Neural cell (in vitro differentiated cells): ENCODE data around the gene C1QTNF1. TPM values are rescaled to one million over a fixed set of nuclear protein-coding genes. Genes with fewer than 3 reads are reported as not detected.

Experiments
- H2AFZ ChIP-seq: fragments of 200-600, 300-800 bp; sonication (generic), shearing (Covaris generic); 2 replicates; pipeline ENCODE4 v1.6.0; 2014; ENCODE audit warnings: low read depth, mild to moderate bottlenecking, antibody characterized with exemption, low read length, moderate library complexity
- H3F3A ChIP-seq: fragments of 200-600 bp; shearing (Covaris generic); 2 replicates; pipeline ENCODE4 v1.6.1; 2016; ENCODE audit warnings: mild to moderate bottlenecking, moderate library complexity, mixed read lengths, antibody characterized with exemption, low read length; ENCODE audit not compliant: insufficient read depth, poor library complexity, severe bottlenecking
- H3K27ac ChIP-seq: fragments of 200-600, 300-800 bp; sonication (generic), shearing (Covaris generic); 2 replicates; pipeline ENCODE4 v1.5.1; 2014; ENCODE audit warnings: mild to moderate bottlenecking, low read length, moderate library complexity
- H3K27me3 ChIP-seq: fragments of 300-800, 200-600 bp; sonication (generic), shearing (Covaris generic); 2 replicates; pipeline ENCODE4 v1.6.0; 2014; ENCODE audit warnings: mild to moderate bottlenecking, low read depth, low read length, moderate library complexity; ENCODE audit not compliant: insufficient read depth
- H3K36me3 ChIP-seq: fragments of 300-800, 200-600 bp; sonication (generic), shearing (Covaris generic); 2 replicates; pipeline ENCODE4 v1.5.1; 2014; ENCODE audit warnings: mild to moderate bottlenecking, antibody characterized with exemption, low read length, moderate library complexity; ENCODE audit not compliant: insufficient read depth
- H3K4me2 ChIP-seq: fragments of 300-800, 200-600 bp; sonication (generic), shearing (Covaris generic); 2 replicates; pipeline ENCODE4 v1.6.0; 2014; ENCODE audit warnings: mild to moderate bottlenecking, low read length
- H3K4me3 ChIP-seq: fragments of 300-800, 200-600 bp; sonication (generic), shearing (Covaris generic); 2 replicates; pipeline ENCODE4 v1.5.1; 2014; ENCODE audit warnings: mild to moderate bottlenecking, low read length, moderate library complexity
- H3K79me2 ChIP-seq: fragments of 200-600 bp; shearing (Covaris generic); replicated peaks from 2 replicates; pipeline ENCODE4 v1.6.0; 2014; ENCODE audit warnings: mild to moderate bottlenecking, low read length, moderate library complexity; ENCODE audit not compliant: insufficient read depth
- H3K9ac ChIP-seq: fragments of 300-800, 200-600 bp; sonication (generic), shearing (Covaris generic); 2 replicates; pipeline ENCODE4 v1.6.1; 2016; ENCODE audit warnings: mild to moderate bottlenecking, low read length, mixed read lengths
- H3K9me2 ChIP-seq: fragments of 200-600 bp; shearing (Covaris generic); 2 replicates; pipeline ENCODE4 v1.6.1; 2016; ENCODE audit warnings: mild to moderate bottlenecking, low read length, mixed read lengths; ENCODE audit not compliant: insufficient read depth
- H3K9me3 ChIP-seq: fragments of 200-600, 300-800 bp; sonication (generic), shearing (Covaris generic); 2 replicates; pipeline ENCODE4 v1.6.1; 2016; ENCODE audit warnings: mild to moderate bottlenecking, mixed run types, low read length, moderate library complexity, mixed read lengths
- H4K20me1 ChIP-seq: fragments of 200-600 bp; shearing (Covaris generic); 2 replicates; pipeline ENCODE4 v1.6.1; 2016; ENCODE audit warnings: mild to moderate bottlenecking, mixed run types; ENCODE audit not compliant: insufficient read depth
- EP300 ChIP-seq: fragments of 450-650 bp; conservative IDR thresholded peaks from 2 replicates; pipeline ENCODE4 v1.6.1; 2014; ENCODE audit warnings: antibody characterized with exemption, mild to moderate bottlenecking, moderate library complexity; ENCODE audit not compliant: poor library complexity, severe bottlenecking
- EZH2 ChIP-seq: fragments of 200-600, 300-800 bp; shearing (Covaris generic), sonication (generic); IDR thresholded peaks from 2 replicates; pipeline ENCODE4 v1.6.1; 2014; ENCODE audit warnings: antibody characterized with exemption, low read length, borderline replicate concordance, mild to moderate bottlenecking; ENCODE audit not compliant: insufficient read depth, poor library complexity, severe bottlenecking
- MXI1 ChIP-seq: fragments of 450-650 bp; conservative IDR thresholded peaks from 2 replicates; pipeline ENCODE4 v1.6.1; 2014; ENCODE audit warnings: antibody characterized with exemption, mild to moderate bottlenecking; ENCODE audit not compliant: poor library complexity, severe bottlenecking
- POLR2AphosphoS5 ChIP-seq: IDR thresholded peaks from 2 replicates; pipeline ENCODE4 v1.6.1; 2012
- RAD21 ChIP-seq: fragments of 450-650 bp; conservative IDR thresholded peaks from 2 replicates; pipeline ENCODE4 v1.6.1; 2014; ENCODE audit warnings: antibody characterized with exemption, mild to moderate bottlenecking, moderate library complexity
- SMC3 ChIP-seq: fragments of 450-650 bp; conservative IDR thresholded peaks from 2 replicates; pipeline ENCODE4 v1.6.1; 2014; ENCODE audit warnings: antibody characterized with exemption, mild to moderate bottlenecking, moderate library complexity; ENCODE audit not compliant: poor library complexity
- TAF1 ChIP-seq: IDR thresholded peaks from 2 replicates; pipeline ENCODE4 v1.6.1; 2012; ENCODE audit warnings: low read depth
- polyA plus RNA-seq: library from polyadenylated mRNA; depleted of rRNA; stranded (reverse); fragments of >200 nt; gene quantifications from 2 replicates; pipeline ENCODE4 v1.2.3, GENCODE V29; 2014
- TF ChIP-seq, protein P1 (sequence below): fragments of 450-650 bp; IDR thresholded peaks from 2 replicates; pipeline ENCODE4 v1.5.1; 2014; ENCODE audit warnings: antibody characterized with exemption, mild to moderate bottlenecking, moderate library complexity; ENCODE audit not compliant: poor library complexity, severe bottlenecking
- TF ChIP-seq, protein P2 (sequence below): IDR thresholded peaks from 2 replicates; pipeline ENCODE4 v1.6.1; 2012; ENCODE audit warnings: borderline replicate concordance

The C1QTNF1 gene
- polyA plus RNA-seq, 1 donor from 2014 or later: 0.16 TPM

DNA sequence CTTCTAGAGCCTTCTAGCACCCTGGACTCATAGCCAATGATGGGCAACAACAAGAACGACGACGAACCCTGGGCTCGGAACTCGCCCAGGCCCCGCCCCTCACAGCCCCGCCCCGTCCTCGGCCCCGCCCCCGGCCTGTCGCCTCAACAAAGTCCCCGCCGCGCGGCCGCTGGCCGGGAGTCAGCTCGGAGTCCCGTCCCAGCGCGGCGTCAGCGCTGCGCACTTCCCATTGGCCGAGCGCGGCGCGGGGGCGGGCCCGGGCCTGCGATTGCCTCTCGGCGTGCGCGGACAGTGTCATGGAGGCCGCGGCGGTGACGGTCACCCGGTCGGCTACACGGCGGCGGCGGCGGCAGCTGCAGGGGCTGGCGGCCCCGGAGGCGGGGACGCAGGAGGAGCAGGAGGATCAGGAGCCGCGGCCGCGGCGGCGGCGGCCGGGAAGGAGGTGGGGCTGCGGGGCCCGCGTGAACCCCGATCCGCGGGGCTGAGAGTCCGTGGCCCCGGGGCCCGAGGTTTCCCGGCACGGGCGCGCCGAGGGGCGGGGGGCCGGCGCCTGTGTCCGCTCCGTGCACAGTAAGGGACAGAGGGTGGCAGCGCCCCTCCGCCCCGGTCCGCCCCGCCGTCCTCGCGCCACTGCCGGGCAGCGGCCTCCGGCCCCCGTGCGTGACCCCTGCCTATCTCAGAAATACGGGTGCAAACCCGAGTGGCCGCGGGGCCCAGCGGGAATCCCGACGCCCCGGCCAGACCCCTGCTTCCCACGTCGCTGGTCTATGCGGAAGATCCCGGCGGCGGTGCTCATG is 50.9 kb downstream of the C1QTNF1 start, which contains the start of gene ENGASE:
TSS of gene ENGASE (plus strand) at position 176 of the 797 bp plus-strand sequence. CDS start at position 297, 121 bp downstream.
- Histone ChIP-seq H3K4me2 (peak within 1 kb of the TSS; percentile 46), H3K4me3 (peak within 1 kb of the TSS; percentile 72), H3K9ac (peak within 1 kb of the TSS; percentile 58), H3K27me3 (no peaks in the 10 kb centered on the region), H3K36me3 (no peaks in the 10 kb centered on the region), H2AFZ (peak within 1 kb of the TSS; percentile 38), H3K9me2 (no peaks in the 10 kb centered on the region), H3K9me3 (no peaks in the 10 kb centered on the region), H3K79me2 (no peaks in the 10 kb centered on the region), H3F3A (no peaks in the 10 kb centered on the region), H3K27ac (no peak within 1 kb of the TSS), H4K20me1 (no peaks in the 10 kb centered on the region)
- TF ChIP-seq, protein P1, sequence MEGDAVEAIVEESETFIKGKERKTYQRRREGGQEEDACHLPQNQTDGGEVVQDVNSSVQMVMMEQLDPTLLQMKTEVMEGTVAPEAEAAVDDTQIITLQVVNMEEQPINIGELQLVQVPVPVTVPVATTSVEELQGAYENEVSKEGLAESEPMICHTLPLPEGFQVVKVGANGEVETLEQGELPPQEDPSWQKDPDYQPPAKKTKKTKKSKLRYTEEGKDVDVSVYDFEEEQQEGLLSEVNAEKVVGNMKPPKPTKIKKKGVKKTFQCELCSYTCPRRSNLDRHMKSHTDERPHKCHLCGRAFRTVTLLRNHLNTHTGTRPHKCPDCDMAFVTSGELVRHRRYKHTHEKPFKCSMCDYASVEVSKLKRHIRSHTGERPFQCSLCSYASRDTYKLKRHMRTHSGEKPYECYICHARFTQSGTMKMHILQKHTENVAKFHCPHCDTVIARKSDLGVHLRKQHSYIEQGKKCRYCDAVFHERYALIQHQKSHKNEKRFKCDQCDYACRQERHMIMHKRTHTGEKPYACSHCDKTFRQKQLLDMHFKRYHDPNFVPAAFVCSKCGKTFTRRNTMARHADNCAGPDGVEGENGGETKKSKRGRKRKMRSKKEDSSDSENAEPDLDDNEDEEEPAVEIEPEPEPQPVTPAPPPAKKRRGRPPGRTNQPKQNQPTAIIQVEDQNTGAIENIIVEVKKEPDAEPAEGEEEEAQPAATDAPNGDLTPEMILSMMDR: peak; percentile 9
- TF ChIP-seq RAD21 (no peak), MXI1 (peak; percentile 74), POLR2AphosphoS5 (peak; percentile 18)

DNA sequence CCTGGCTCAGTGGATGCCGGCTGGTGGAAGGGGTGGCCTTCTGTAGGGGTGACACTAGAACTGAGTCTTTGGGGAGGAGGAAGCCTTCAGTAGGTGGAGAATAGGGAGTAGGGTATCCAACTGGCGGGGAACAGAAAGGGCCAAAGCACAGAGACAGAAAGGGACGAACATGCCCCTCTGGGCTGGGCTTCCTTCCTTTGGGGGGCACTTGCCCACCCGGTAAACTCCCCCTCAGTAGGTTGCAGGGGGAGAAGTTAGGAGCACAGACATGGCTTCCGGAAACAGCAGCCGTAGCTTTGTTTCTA is 51.4 kb downstream of the C1QTNF1 start:
- Histone ChIP-seq H3K27ac (no peak overlapping the region), H3K79me2 (no peaks in the 10 kb centered on the region), H3K9ac (peak overlapping the region; percentile 58), H3K4me3 (peak overlapping the region; percentile 72), H2AFZ (no peak overlapping the region), H3K36me3 (no peaks in the 10 kb centered on the region), H3K27me3 (no peaks in the 10 kb centered on the region), H3K9me3 (no peaks in the 10 kb centered on the region), H3K9me2 (no peaks in the 10 kb centered on the region), H4K20me1 (no peaks in the 10 kb centered on the region), H3F3A (no peaks in the 10 kb centered on the region), H3K4me2 (peak overlapping the region; percentile 46)
- TF ChIP-seq MXI1 (no peak), TAF1 (no peak), RAD21 (no peak), SMC3 (no peak), EZH2 (no peak), POLR2AphosphoS5 (no peak), EP300 (no peak)
- TF ChIP-seq, protein P2, sequence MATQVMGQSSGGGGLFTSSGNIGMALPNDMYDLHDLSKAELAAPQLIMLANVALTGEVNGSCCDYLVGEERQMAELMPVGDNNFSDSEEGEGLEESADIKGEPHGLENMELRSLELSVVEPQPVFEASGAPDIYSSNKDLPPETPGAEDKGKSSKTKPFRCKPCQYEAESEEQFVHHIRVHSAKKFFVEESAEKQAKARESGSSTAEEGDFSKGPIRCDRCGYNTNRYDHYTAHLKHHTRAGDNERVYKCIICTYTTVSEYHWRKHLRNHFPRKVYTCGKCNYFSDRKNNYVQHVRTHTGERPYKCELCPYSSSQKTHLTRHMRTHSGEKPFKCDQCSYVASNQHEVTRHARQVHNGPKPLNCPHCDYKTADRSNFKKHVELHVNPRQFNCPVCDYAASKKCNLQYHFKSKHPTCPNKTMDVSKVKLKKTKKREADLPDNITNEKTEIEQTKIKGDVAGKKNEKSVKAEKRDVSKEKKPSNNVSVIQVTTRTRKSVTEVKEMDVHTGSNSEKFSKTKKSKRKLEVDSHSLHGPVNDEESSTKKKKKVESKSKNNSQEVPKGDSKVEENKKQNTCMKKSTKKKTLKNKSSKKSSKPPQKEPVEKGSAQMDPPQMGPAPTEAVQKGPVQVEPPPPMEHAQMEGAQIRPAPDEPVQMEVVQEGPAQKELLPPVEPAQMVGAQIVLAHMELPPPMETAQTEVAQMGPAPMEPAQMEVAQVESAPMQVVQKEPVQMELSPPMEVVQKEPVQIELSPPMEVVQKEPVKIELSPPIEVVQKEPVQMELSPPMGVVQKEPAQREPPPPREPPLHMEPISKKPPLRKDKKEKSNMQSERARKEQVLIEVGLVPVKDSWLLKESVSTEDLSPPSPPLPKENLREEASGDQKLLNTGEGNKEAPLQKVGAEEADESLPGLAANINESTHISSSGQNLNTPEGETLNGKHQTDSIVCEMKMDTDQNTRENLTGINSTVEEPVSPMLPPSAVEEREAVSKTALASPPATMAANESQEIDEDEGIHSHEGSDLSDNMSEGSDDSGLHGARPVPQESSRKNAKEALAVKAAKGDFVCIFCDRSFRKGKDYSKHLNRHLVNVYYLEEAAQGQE: no peak
- TF ChIP-seq, protein P1: no peak
